NCI-H128 (cell line): ENCODE data around the gene ASB2.

Experiments
- DNase-seq: peaks from one replicate; lab custom pipeline; 2025; ENCODE audit not compliant: unreplicated experiment; lab: John Stamatoyannopoulos, UW

ASB2 gene

DNA sequence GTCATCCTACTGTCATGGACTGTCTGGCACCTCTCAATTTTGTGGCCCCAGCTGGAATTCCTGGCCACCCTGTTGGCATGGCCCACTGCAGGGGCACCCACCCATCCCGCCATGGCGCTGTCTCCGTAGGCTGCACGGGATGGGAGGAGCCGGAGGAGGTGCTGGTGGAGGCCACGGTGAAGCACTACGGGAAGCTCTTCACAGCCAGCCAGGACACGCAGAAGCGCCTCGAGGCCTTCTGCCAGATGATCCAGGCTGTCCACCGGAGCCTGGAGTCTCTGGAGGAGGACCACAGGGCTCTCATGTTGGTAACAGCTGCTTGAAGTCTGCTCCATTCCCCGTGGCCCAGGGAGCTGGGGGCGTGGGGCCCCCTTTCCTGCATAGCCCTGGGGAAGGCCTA is 24.6 kb upstream of the ASB2 start:
- no peak for DNase-seq

DNA sequence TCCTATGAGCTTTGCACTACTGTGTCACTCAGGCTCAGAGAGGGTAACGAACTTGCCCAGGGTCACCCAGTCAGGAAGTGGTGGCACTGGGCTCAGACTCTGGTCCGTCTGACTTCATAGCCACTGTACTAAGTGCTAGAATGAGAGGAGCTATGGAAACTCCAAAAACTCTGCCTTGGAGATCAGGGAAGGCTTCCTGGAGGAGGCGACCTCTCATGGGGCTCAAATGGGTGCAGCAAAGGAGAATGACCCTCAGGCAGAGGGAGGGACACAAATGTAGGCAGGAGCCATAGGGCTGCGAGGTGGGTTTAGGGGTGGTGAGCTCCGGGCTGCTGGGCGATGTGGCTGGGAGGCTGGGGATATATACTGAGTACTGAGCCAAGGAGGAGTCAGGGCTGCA is 23.9 kb upstream of the ASB2 start:
- DNase-seq: no peak

DNA sequence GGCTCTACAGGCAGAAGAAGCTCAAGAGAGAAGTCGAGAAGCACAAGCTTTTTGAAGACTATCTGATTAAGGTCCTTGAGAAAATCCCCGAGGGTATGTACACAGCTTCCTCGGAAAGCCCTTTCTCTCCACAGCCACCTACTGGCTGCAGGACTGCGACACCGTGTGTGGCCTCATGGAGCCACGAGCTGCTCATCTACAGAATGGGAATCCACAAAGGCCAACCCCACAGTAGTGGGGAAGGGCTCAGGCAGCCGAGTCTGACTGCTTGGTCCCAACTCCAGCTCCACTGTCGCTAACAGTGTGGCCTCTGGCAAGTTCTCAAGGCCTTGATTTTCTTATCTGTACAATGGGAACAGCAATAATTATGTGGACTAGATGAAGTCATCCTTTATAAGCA is 23.2 kb upstream of the ASB2 start:
- DNase-seq: no peak

DNA sequence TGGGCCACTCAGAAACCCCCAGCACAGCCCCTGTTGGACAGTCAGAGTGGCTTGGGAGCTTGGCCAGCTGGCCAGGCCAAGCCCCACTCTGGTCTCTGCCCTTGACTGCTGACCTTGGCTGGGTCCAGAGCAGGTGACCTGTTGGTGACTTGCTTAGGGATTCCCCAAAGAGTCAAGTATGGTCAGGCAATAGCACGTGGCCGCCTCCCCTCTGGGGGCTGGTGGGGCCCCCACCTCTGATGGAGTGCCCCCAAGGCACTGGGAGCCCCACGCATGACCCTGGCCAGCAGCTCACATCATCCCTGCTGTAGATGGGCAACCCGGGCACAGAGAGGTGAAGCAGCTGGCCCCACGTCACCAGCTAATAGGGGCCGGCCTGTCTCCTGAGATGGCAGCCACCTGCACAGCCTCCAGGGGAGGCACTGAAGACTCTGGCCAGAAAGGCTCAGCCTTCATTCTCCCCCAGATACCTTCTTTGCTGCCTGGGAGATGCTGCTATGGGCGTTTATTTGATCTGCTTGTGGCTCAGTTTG is 22.6 kb upstream of the ASB2 start:
- DNase-seq: no peak

DNA sequence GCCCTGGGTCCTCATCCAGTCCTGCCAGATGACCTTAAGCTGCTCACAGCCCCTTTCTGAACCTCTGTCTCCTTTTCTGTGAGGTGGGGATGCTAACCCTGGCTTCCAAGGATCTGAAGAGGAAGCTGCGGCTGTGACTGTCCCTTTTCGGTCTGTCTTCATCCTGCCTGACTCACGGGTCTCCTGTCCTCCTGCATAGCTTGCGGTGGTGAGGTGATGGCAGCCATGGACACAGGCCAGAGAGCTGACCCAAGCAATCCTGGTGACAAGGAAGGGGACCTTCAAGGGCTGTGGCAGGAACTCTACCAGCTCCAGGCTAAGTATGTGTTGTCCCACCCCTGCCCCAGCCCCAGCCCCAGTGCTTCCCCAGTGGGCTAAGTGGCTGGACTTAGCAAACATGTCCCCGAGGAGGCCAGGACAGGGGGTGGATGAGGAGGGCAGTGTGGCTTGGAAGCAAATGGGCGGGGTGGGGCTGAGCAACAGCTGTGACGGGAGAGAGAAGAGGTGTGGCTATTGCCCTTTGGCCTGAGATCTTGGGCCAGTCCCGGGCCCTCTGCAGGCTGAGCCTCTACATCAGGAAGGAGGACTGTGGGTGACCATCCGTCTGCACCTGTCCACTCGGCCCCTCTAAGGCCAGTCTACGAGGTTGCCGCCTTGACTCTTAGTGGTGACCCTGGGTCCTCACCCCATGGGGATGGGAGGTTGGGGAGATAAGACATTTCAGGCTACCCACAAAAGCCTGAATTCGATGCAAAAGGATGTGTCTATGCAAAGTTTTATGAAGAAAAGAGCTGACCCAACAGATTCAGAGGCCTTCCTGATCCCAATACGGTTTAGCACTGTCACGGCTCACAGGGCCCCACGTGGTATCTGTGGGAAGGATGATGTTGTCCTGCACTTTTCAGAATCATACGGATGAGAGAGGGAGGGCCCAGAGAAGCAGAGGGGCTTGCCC is 21.8 kb upstream of the ASB2 start:
- no peak for DNase-seq

DNA sequence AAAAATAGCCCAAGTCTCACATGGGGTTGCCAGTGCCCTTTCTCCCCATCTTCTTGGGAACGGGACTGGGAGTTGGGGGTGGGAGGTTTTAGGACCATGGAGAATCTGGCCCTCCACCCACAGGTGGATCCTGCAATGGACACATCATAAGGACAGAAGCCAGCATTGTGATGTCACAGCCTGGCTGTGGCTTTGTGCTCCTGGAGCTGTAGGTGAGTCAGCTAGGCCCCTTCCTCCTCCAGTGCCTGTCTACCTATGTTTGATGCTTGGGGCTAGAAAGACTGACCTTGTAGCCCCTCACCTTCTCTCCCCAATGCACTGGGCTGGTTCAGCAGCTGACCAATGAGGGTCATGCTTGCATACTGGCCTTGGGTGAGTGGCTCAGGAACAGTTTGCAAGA is 20.7 kb upstream of the ASB2 start, which contains the start of gene CCDC197:
TSS of gene CCDC197 (plus strand) at position 220 of the 400 bp plus-strand sequence. CDS start 831 bp downstream, outside the sequence.
- no peak for DNase-seq

DNA sequence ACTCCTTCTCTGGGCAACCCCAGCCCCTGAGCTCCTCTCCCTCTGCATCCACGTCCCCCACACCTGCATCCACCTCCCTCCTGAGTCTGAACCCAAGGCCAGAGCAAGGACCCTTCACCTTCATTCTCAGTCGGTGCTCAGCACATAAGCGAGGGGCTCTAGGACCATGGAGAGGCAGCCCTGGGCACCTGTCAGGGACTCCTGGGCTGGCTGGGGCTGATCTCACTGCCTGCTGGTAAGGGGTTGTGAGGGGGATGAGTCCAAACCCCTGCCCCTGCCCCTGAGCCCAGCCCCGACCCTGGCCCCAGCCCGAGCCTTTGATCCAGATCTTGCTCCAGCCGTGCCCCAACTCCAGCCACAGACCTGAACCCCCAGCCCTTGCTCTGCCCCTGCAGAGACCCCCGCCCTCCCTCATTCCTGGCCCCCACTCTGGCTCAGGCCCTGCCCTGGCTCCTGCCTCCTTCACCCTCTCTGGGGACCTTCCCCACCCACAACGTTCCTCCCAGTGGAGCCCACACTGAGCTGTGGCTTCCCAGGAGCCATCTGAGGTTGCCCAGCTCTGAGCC is 19.8 kb upstream of the ASB2 start:
- DNase-seq: no peak

DNA sequence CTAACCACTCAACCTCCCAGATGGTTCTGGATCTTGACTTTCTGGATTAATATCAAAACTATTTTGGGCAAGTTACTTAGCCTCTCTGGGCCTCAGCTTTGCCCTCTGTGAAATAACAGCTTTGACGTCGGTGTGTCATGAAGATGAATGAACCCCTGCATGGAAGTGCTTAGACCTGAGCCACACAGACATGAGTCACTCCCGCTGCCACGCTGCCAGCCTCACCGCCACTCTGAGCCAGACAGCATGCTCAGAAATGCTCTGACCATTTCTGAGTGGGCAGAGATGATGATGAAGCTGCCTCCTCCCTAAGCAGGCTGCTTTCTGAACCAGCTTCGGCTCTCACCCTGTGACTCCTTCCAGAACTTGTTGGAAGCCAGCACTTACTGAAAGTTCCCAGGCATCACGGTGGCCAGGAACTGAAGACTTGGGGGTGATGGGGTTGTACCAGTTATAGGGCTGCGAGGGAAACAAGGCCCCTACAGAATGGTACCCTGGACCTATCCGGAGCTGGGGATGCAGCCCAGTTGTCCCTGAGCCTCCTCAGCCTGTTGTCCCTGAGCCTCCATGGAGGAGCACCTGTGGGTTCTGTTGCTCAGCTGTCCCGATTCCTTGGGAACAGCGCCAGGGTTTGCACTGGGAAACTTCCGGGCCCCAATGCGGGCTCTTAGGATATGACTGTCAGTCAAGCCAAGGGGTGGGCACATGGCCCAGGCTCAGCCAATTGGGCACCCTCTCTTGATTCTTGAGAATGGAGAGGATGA is 18.7 kb upstream of the ASB2 start:
- DNase-seq: no peak

DNA sequence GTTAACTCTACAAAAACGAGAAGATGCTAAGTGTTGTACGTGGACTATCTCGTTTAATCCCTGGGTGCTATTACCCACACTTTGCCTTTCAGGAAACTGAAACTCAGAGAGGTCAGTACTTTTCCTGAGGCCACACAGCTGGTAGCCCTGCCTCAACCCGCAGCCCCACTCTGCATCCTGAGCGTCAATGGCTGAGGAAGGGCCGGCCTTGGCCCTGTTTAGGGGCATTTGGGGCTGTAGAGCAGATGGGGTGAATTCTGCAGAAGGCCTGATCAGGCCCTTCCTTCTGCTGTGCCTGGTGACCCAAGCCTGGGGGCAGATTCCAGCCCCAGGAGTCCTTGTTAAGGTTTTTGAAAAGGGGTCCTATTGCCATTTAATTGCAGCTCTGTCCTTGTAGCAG is 17.0 kb upstream of the ASB2 start:
- no peak for DNase-seq

DNA sequence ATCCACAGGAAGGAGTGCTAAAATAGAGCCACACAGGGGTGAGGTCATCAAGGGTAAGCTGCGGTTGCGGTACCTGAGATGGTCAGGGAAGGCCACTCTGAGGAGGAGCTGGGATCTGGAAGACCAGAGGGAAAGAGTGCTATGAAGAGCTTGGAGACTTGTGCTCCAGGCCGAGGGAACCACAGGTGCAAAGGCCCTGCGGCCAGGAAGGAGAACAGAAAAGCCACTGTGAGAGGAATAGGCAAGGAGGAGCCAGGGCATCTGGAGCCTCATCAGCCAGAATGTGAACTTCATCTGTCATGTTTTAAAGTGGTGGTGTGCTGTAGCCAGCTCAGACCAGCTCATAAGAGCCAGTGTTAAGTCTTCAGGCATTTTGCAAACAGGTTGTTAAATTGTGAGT is 15.3 kb upstream of the ASB2 start:
- DNase-seq: no peak

DNA sequence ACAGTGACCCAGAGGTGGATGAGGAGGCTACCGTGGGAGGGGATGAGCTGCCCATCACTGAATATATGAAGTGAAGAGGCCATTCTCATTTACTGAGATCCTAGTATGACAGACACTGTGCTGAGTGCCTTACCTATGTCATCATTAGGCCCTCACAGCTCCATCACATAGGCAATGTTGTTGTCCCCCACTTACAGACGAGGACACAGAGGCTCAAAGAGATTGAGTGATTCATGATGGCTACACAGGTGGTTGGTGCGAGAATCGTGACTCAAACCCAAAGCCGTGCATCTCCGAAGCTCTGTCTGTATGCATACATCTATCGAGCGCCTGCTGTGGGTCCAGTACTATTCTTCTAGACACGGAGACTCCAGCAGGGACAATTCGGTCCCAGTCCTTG is 14.8 kb upstream of the ASB2 start:
- DNase-seq: no peak

DNA sequence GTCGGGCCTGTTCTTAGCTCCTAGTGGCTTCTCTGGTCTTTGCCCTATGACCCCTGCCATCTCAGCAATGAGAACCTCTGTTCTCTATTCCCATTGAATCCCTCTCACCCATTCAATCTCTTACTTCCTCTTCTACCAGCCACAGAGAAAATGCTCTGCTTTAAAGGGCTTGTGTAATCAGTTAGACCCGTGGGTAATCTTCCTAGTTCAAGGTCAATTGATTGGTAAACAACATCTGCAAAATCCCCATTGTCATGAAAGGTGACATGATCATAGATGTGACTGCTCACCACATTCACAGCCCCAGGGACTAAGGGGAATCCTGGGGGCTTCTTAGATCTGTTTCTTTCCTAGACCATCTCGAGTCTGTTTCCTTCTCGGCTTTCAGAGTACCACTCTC is 13.6 kb upstream of the ASB2 start:
- DNase-seq: no peak

DNA sequence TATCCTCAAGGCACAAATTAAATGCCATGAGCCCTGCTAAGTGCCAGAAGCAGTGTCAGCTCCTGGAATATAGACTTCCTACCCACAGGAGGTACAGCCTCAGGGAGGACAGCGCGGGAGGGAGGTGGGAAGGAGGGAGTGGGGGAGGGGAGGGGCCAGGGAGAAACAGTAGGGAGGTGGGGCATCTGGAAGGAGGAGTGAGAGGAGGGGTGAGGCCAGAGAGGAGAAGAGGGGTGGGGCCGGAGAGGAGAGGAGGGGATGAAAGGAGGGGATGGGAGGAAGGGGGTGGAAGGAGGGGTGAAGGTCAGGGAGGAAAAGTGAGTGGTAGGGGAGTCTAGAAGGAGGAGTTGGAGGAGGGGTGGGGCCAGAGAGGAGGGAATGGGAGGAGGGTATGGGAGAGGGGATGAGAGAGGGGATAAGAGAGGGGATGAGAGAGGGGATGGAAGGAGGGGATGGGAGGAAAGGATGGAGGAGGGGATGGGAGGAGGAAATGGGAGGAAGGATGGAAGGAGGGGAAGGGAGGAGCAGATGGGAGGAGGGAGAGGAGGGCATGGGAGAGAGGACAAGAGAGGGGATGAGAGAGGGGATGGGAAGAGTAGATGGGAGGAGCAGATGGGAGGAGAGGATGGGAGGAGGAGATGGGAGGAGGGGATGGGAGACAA is 11.6 kb upstream of the ASB2 start:
- no peak for DNase-seq

DNA sequence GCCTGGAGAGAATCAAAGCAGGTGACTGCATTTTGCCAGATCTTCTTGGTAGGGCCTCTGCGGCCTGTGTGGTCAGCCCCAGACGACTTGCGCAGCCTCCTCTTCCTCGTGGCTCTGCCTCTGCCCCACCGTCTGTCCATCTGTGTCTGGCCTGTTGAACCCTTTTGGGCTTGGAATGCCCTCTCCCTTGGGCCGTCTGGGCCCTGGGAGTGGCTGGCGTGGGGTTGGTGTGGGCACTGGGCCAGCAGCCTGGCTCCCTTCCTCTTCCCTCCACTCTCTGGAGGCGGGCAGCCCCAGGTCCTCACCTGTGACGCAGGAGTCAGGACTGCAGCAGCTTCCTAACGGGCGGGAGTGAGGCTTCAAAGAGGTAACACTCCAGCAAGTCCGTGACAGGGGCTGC is 11.0 kb upstream of the ASB2 start:
- DNase-seq: no peak

DNA sequence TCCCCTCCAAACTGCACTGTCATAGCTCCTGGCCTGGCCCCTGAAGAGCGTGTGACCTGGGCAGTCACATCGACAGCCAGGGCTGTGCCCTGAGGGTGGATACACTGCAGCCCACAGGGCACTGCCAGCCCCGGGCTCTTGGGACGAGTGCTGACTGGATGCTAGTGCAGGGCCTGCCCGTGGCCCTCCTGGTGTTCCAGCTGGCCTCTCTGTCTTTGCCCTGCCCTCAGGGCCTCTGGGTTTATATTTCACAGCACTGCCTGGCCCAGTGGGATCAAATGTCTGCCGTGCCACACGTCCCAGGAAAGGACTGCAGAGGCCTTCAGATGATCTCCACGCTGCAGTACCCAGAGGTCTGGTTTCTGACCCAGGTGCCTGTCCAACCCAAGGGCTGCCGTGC is 10.6 kb upstream of the ASB2 start:
- no peak for DNase-seq

DNA sequence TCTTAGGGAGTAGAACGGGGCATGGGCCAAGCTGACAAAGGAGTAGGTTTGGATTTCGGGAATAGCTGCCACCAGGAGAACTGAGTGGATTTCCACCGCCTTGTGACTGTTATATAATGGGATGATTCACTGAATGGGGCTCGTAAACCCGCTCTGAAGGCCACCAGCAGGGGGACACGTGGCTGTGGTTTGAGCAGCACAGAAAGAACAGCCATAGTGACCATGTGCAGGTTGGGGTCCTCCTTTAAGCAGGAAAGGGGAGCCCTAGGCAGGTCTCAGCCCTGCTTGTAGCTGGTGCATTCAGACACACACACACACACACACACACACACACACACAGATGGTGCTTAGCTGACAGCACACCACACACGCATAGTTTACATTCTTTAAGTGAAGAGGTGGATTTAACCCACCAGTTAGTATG is 8.6 kb upstream of the ASB2 start:
- DNase-seq: no peak

DNA sequence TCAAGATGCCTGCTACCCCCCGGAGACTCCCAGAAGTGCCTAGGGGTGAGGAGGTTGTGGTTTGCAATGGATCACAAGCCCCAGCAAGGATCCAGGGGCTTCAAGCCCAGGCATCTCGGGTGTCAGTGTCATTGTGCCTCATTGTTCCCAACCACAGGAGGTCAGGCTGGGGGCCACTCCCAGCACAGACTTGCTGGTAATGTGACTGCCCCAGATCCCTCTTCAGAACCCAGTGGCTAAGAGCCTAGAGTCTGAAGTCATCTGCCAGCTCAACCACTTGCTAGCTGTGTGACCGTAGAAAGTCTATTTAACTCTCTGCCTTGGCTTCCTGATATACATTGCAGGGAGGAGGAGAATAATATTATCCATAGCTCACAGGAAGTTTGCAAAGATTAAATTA is 7.7 kb upstream of the ASB2 start:
- no peak for DNase-seq

DNA sequence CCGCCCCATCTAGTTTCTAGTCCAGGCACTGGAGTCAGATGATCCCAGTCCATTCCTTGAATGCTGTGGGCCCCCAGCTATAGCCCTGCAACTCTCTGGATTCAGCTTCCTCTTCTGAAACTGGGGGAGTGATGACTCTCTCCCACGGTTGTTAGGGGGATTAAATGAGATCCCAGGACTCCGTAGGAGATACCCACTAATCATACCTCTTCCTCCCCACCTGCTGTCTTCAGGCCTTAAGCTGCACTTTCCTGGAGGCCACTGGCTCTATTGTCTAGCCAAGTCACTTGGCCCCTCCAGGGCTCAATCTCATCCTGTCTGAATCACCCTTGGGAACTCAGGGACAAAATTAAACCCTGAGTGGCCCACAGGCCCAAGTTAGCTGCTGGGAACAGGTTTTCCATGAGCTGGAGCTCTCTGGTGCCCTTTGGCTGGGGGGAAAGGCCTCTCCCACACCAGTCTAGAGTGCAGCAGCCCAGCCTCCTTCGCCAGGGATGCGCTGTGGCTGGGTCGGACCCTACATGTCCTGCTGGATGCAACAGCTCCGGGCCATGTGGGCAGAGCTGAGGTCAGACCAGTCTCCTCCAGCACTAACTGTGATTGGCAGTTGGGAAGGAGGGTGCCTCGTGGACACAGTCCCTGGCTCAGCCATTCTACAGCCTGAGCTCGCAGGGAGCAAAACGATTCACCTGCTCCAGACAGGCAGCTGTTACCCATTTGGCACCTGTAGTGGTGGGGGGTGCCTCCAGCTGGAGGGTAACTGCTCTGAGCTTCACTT is 6.0 kb upstream of the ASB2 start:
- DNase-seq: no peak

DNA sequence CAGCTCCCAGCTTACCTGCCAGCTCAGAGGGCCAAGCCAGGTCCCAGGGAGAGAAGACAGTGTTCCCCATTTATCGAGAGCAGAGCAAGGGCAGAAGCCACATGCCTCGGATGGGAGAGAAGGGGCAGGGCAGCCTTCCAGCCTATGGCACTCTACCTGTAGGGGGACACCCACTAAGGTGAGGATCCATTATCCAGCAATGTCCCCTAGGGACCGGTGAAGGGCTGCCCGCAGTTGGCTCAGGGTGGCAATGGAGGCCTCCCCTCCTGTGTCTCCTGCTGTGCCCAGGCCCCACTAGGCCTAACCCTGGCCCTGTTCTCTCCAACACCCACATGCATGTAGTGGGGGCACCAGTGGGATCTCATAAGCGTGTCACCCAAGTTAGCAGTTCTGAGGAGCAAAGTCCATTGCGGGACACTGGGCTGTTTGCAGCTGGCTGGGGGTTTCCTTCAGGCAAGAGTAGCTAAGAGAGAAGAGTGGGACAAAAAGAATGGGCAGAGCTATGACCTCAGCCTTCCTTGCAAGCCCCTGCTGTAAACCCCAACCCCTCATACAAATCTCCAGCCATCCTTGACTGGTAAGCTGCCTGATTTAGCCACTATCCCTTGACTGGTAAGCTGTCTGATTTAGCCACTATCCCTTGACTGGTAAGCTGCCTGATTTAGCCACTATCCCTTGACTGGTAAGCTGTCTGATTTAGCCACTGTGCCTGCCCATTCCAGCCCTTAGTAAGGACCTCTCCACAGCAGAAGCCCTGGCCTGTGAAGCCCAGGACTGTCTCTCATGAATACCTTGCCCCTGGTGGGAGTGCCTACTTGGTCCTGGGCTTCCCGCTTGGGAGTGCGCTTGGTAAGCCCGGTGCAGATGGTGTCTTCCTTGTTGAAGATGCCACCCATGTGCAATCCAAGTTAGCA is 5.2 kb upstream of the ASB2 start:
- no peak for DNase-seq
